Measurements from ENCODE around the gene FBF1. TPM values are rescaled to one million over a fixed set of nuclear protein-coding genes. Genes with fewer than 3 reads are reported as not detected.

FBF1 gene
- total and polyA plus RNA-seq, 9 of the 15 experiments (the other 6 are each of a cell fraction or from before 2014, with no cell fraction given) = 0.46 to 14.9 (median 7.5) TPM

GRCh38 chr17:75978938-75979704 is 38.3 kb upstream of the FBF1 start, which contains the start of the genes ACOX1 and TEN1 (continued):
- no peak for TF ChIP-seq ZNF444 (CRISPR knock-in tag; IDR thresholded peaks at IDR 0.05)
- no peak for TF ChIP-seq SRSF9 (IDR thresholded peaks at IDR 0.05; ENCODE audit: borderline replicate concordance, low read depth, low read length)
- no peak for TF ChIP-seq ZKSCAN1 (IDR thresholded peaks at IDR 0.05; ENCODE audit: low read depth, low read length)
- TF ChIP-seq HLTF (IDR thresholded peaks at IDR 0.05) = no peak
- TF ChIP-seq HDAC1 (IDR thresholded peaks at IDR 0.05) = peak in 1 of 2 experiments; percentile 77; a peak in 2 of 4 replicates
- TF ChIP-seq, protein P1, sequence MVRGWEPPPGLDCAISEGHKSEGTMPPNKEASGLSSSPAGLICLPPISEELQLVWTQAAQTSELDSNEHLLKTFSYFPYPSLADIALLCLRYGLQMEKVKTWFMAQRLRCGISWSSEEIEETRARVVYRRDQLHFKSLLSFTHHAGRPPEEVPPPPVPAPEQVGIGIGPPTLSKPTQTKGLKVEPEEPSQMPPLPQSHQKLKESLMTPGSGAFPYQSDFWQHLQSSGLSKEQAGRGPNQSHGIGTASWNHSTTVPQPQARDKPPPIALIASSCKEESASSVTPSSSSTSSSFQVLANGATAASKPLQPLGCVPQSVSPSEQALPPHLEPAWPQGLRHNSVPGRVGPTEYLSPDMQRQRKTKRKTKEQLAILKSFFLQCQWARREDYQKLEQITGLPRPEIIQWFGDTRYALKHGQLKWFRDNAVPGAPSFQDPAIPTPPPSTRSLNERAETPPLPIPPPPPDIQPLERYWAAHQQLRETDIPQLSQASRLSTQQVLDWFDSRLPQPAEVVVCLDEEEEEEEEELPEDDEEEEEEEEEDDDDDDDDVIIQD (CRISPR knock-in tag; IDR thresholded peaks at IDR 0.05) = no peak
- TF ChIP-seq RBM25 (IDR thresholded peaks at IDR 0.05; ENCODE audit: low read depth, low read length, severe bottlenecking) = no peak
- TF ChIP-seq CCNT2 (IDR thresholded peaks at IDR 0.05; ENCODE audit: borderline replicate concordance, extremely low read depth, insufficient read length, low read depth, low read length) = peak; percentile 40
- TF ChIP-seq, protein P2, sequence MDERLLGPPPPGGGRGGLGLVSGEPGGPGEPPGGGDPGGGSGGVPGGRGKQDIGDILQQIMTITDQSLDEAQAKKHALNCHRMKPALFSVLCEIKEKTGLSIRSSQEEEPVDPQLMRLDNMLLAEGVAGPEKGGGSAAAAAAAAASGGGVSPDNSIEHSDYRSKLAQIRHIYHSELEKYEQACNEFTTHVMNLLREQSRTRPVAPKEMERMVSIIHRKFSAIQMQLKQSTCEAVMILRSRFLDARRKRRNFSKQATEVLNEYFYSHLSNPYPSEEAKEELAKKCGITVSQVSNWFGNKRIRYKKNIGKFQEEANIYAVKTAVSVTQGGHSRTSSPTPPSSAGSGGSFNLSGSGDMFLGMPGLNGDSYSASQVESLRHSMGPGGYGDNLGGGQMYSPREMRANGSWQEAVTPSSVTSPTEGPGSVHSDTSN (CRISPR knock-in tag; IDR thresholded peaks at IDR 0.05; ENCODE audit: low read depth) = peak; percentile 92
- TF ChIP-seq, protein P2 (tag; conservative IDR thresholded peaks at IDR 0.05; ENCODE audit: low read depth) = peak; percentile 95
- no peak for TF ChIP-seq RBM14 (IDR thresholded peaks at IDR 0.05; ENCODE audit: borderline replicate concordance, insufficient read depth, low read depth, low read length)
- TF ChIP-seq HBP1 (CRISPR knock-in tag; IDR thresholded peaks at IDR 0.05) = no peak; the same call in 1 of the 2 replicates
- no peak for TF ChIP-seq ZNF23 (CRISPR knock-in tag; IDR thresholded peaks at IDR 0.05)
- TF ChIP-seq NCOR1 (IDR thresholded peaks at IDR 0.05) = peak; percentile 50; the same call in 1 of the 2 replicates
- no peak for TF ChIP-seq NFYB (IDR thresholded peaks at IDR 0.05; ENCODE audit: extremely low read depth, insufficient read length)
- TF ChIP-seq CREB3L1 (IDR thresholded peaks at IDR 0.05; ENCODE audit: borderline replicate concordance, low read depth) = peak; percentile 64; the same call in 1 of the 2 replicates
- TF ChIP-seq EGR1 (conservative IDR thresholded peaks at IDR 0.05) = peak; percentile 90
- no peak for TF ChIP-seq ZBTB5 (IDR thresholded peaks at IDR 0.05)
